K562 (cell line): Measurements from ENCODE around the gene LRRC4C. TPM values are rescaled to one million over a fixed set of nuclear protein-coding genes. Genes with fewer than 3 reads are reported as not detected.

Source experiments
- ATAC-seq: fragments of 200-7000 bp; cut with Tn5 transposase; 3 replicates; pipeline ENCODE4 v1.9.1; 2020; ENCODE audit warnings: moderate library complexity
- BruUV-seq: library from RNA; stranded (reverse); fragments of 400-500 nt; replicated peaks from 2 replicates; lab custom pipeline; 2021; lab: Mats Ljungman, UMichigan
- CTCF ChIA-PET: fragments of 300-600 bp; formaldehyde crosslinking; extraction: SDS; loops from one replicate; lab custom pipeline; 2021; ENCODE audit warnings: low intra/inter-chr PET ratio; lab: Yijun Ruan, JAX
- POLR2A ChIA-PET: fragments of 300-600, 350-650 bp; sonication (Branson Sonifier 250); formaldehyde crosslinking; extraction: SDS; loops from one replicate; lab custom pipeline; 2021; ENCODE audit warnings: antibody characterized with exemption, inconsistent platforms; lab: Yijun Ruan, JAX
- DNase-seq, 4 experiments: peaks; one replicate each; pipeline versions ENCODE4 v3.0.0 to v3.0.0-alpha.2; 2011 to 2018; ENCODE audit warnings: low spot score in 3 of 4, mixed read lengths in 3 of 4; ENCODE audit errors: extremely low read depth in 1 of 4
- FAIRE-seq: peaks from 2 replicates; lab custom pipeline; 2011; peaks lifted over from hg19 to GRCh38; lab: Jason Lieb, UNC
- H2AFZ ChIP-seq: 2 replicates; pipeline ENCODE4 v1.6.0; 2011; ENCODE audit warnings: low read depth, low read length, control low read depth, inconsistent platforms
- H3K27ac ChIP-seq: fragments of 200-600 bp; 3 replicates; pipeline ENCODE4 v1.8.0; 2011; ENCODE audit warnings: low read depth, mild to moderate bottlenecking, control low read depth, inconsistent platforms, low read length, moderate library complexity, mixed read lengths; ENCODE audit errors: extremely low read depth
- H3K27me3 ChIP-seq, 2 experiments: fragments of 300-600 bp in 1 of 2; 2 replicates in 1 of 2; 3 replicates in 1 of 2; pipeline versions ENCODE4 v1.6.0 to v1.8.0; 2011; ENCODE audit warnings: inconsistent platforms in 2 of 2, low read length in 2 of 2, mild to moderate bottlenecking in 1 of 2, mixed read lengths in 1 of 2, moderate library complexity in 1 of 2; ENCODE audit not compliant: control insufficient read depth in 2 of 2, insufficient read depth in 2 of 2
- H3K36me3 ChIP-seq: fragments of 300-600 bp; 3 replicates; pipeline ENCODE4 v1.8.0; 2011; ENCODE audit warnings: mild to moderate bottlenecking, low read length, inconsistent platforms; ENCODE audit not compliant: control insufficient read depth, insufficient read depth
- H3K4me1 ChIP-seq, 2 experiments: fragments of 200-600 bp in 1 of 2; replicated peaks in 1 of 2; 2 replicates in 1 of 2; 3 replicates in 1 of 2; pipeline versions ENCODE4 v1.5.1 to v1.8.0; 2011; ENCODE audit warnings: inconsistent platforms in 2 of 2, low read length in 2 of 2, mild to moderate bottlenecking in 1 of 2, mixed read lengths in 1 of 2, moderate library complexity in 1 of 2; ENCODE audit not compliant: control insufficient read depth in 2 of 2, insufficient read depth in 2 of 2
- H3K4me2 ChIP-seq: 2 replicates; pipeline ENCODE4 v1.6.1; 2011; ENCODE audit warnings: low read length, control low read depth, inconsistent platforms, mixed read lengths; ENCODE audit not compliant: insufficient read depth
- H3K4me3 ChIP-seq: fragments of 200-600 bp; sonication (generic), shearing (Covaris generic); 2 replicates; pipeline ENCODE4 v1.5.1; 2016; ENCODE audit warnings: control low read depth, inconsistent platforms
- H3K79me2 ChIP-seq: fragments of 200-600 bp; 3 replicates; pipeline ENCODE4 v1.8.0; 2011; ENCODE audit warnings: low read length, inconsistent platforms; ENCODE audit not compliant: control insufficient read depth, insufficient read depth
- H3K9ac ChIP-seq, 2 experiments: 2 replicates each; pipeline versions ENCODE4 v1.6.0 to v1.6.1; 2011; ENCODE audit warnings: low read depth in 2 of 2, low read length in 2 of 2, control low read depth in 1 of 2, inconsistent platforms in 1 of 2, mild to moderate bottlenecking in 1 of 2, mixed read lengths in 1 of 2; ENCODE audit not compliant: insufficient read depth in 1 of 2
- H3K9me1 ChIP-seq: one replicate; pipeline ENCODE4 v1.6.0; 2011; ENCODE audit warnings: inconsistent platforms, mild to moderate bottlenecking, low read length, moderate library complexity; ENCODE audit not compliant: control insufficient read depth, insufficient read depth
- H3K9me3 ChIP-seq: replicated peaks from 2 replicates; pipeline ENCODE4 v1.5.1; 2011; ENCODE audit warnings: low read depth, low read length, inconsistent platforms; ENCODE audit not compliant: control insufficient read depth, insufficient read depth
- H4K20me1 ChIP-seq: replicated peaks from 2 replicates; pipeline ENCODE4 v1.6.1; 2011; ENCODE audit warnings: low read length, inconsistent platforms, mixed read lengths; ENCODE audit not compliant: control insufficient read depth, insufficient read depth
- ATF3 ChIP-seq, 2 experiments: fragments of 450-650 bp in 1 of 2; sonication (generic) in 1 of 2; formaldehyde crosslinking in 1 of 2; IDR thresholded peaks in 1 of 2; conservative IDR thresholded peaks in 1 of 2; 2 replicates each; pipeline versions ENCODE4 v1.6.1 to v1.8.1; 2016 to 2023; ENCODE audit warnings: mild to moderate bottlenecking in 2 of 2, moderate library complexity in 2 of 2, inconsistent platforms in 1 of 2, missing genetic modification reagents in 1 of 2
- BHLHE40 ChIP-seq: IDR thresholded peaks from 2 replicates; pipeline ENCODE4 v1.6.1; 2011; ENCODE audit warnings: low read length, improper control_type of control experiment
- ERF ChIP-seq: fragments of 450-650 bp; formaldehyde crosslinking; IDR thresholded peaks from 2 replicates; pipeline ENCODE4 v1.4.0; 2020; ENCODE audit warnings: mild to moderate bottlenecking, mixed read lengths
- JUNB ChIP-seq: fragments of 450-650 bp; formaldehyde crosslinking; conservative IDR thresholded peaks from 2 replicates; pipeline ENCODE4 v1.4.0; 2020; ENCODE audit warnings: mild to moderate bottlenecking
- KAT7 ChIP-seq: sonication (generic); formaldehyde crosslinking; IDR thresholded peaks from 2 replicates; pipeline ENCODE4 v1.8.0; 2022; ENCODE audit warnings: missing genetic modification reagents, mild to moderate bottlenecking, borderline replicate concordance
- SAFB ChIP-seq: fragments of 200-400 bp; formaldehyde crosslinking; IDR thresholded peaks from 2 replicates; pipeline ENCODE4 v1.6.1; 2017; ENCODE audit warnings: low read depth, low read length, borderline replicate concordance
- SREBF2 ChIP-seq: sonication (generic); formaldehyde crosslinking; IDR thresholded peaks from 2 replicates; pipeline ENCODE4 v1.4.0; 2020; ENCODE audit warnings: mild to moderate bottlenecking, missing genetic modification reagents
- TCF3 ChIP-seq: sonication (generic); formaldehyde crosslinking; IDR thresholded peaks from 2 replicates; pipeline ENCODE4 v1.4.0; 2020; ENCODE audit warnings: mild to moderate bottlenecking, missing genetic modification reagents
- ZNF444 ChIP-seq: fragments of 250-450 bp; sonication (Bioruptor Pico); IDR thresholded peaks from 2 replicates; pipeline ENCODE4 v1.4.0; 2020; ENCODE audit warnings: mild to moderate bottlenecking, moderate library complexity
- ZNF668 ChIP-seq: fragments of 250-450 bp; sonication (Bioruptor Pico); IDR thresholded peaks from 2 replicates; pipeline ENCODE4 v1.8.0; 2022; ENCODE audit warnings: mild to moderate bottlenecking, inconsistent platforms
- WGBS: fragments of 100-300 bp; shearing (Covaris generic); methylation state at CpG from one replicate; pipeline ENCODE4 v1.1.6; 2016; ENCODE audit warnings: low coverage, mixed read lengths; ENCODE audit not compliant: insufficient coverage; ENCODE audit errors: missing lambda C conversion rate; 5-methylcytosine and 5-hydroxymethylcytosine counted together
- in situ Hi-C: fragments of 300-500 bp; cut with MboI; formaldehyde crosslinking; loops from 4 replicates; pipeline ENCODE4 v1.15.0; 2018; ENCODE audit warnings: inconsistent platforms, mixed read lengths
- intact Hi-C: fragments of 100-400 bp; cut with micrococcal nuclease; formaldehyde crosslinking; loops from 2 replicates; pipeline ENCODE4 v1.14.2; 2022
- polyA plus RNA-seq, 8 experiments: library from polyadenylated mRNA; depleted of rRNA in 4 of 8; stranded (reverse) in 5 of 8; unstranded in 3 of 8; fragments of >200 nt; fragmentation: Nextera tagmentation in 2 of 8; fragmentation: Illumina TruSeq in 1 of 8; extraction: Ambion mirVana in 2 of 8; extraction: Trizol in 1 of 8; gene quantifications; 2 replicates each; pipeline versions ENCODE4 v1.2.1 to v1.2.3, GENCODE V29; 2011 to 2014; ENCODE audit warnings: inconsistent platforms in 1 of 8, missing spikeins in 1 of 8
- total RNA-seq, 7 experiments: library from RNA; depleted of rRNA in 6 of 7; stranded (reverse); fragments of >200 nt in 6 of 7; fragmentation: Illumina TruSeq in 2 of 7; extraction: Trizol in 2 of 7; gene quantifications; 2 replicates each; pipeline versions ENCODE4 v1.2.1 to v1.2.3, GENCODE V29; 2011 to 2021; ENCODE audit warnings: low replicate concordance in 1 of 7
- TF ChIP-seq, protein P1 (sequence below): IDR thresholded peaks from 3 replicates; pipeline ENCODE4 v1.6.1; 2011; ENCODE audit warnings: borderline replicate concordance, mild to moderate bottlenecking; ENCODE audit not compliant: insufficient read length, insufficient read depth
- TF ChIP-seq, protein P2 (sequence below), 2 experiments: fragments of 450-650 bp in 1 of 2; sonication (generic) in 1 of 2; formaldehyde crosslinking; conservative IDR thresholded peaks; 2 replicates each; pipeline versions ENCODE4 v1.4.0 to v1.8.1; 2020 to 2022; ENCODE audit warnings: mild to moderate bottlenecking in 1 of 2, missing genetic modification reagents in 1 of 2
- TF ChIP-seq, protein P3 (sequence below): fragments of 250-450 bp; sonication (Bioruptor Pico); IDR thresholded peaks from 2 replicates; pipeline ENCODE4 v1.4.0; 2020

LRRC4C gene
- total and polyA plus RNA-seq, 9 of the 15 experiments (the other 6 are each of a cell fraction or from before 2014, with no cell fraction given), result not detected

GRCh38 chr11:40134820-40135570 is 1324.5 kb downstream of the LRRC4C start:
- ChIA-PET POLR2A (no interaction called here), CTCF (no interaction called here)
- H3K4me2 ChIP-seq, result no peak overlapping the region
- no peak for FAIRE-seq
- DNase-seq, result no peak
- no peak overlapping the region for H3K9ac ChIP-seq
- no peaks in the 10 kb centered on the region for H4K20me1 ChIP-seq
- no peak overlapping the region for H3K4me3 ChIP-seq
- no peaks in the 10 kb centered on the region for H3K9me3 ChIP-seq
- intact Hi-C loops (no loop called here), in situ Hi-C loops (no loop called here)
- 0% methylated on average over 1 of the region's 1 CpG for WGBS
- H2AFZ ChIP-seq, result no peak overlapping the region
- ATAC-seq, result no peak
- no peaks in the 10 kb centered on the region for H3K79me2 ChIP-seq
- H3K36me3 ChIP-seq, result no peaks in the 10 kb centered on the region
- no peaks in the 10 kb centered on the region for H3K4me1 ChIP-seq
- H3K27me3 ChIP-seq, result no peaks in the 10 kb centered on the region
- H3K27ac ChIP-seq, result no peak overlapping the region
- no TSS peak for BruUV-seq
- H3K9me1 ChIP-seq, result no peaks in the 10 kb centered on the region
- TF ChIP-seq ZNF444 (CRISPR knock-in tag) (no peak), TCF3 (CRISPR knock-in tag) (no peak), ATF3 (IDR thresholded peaks at IDR 0.05) (no peak), ATF3 (CRISPR knock-in tag; conservative IDR thresholded peaks at IDR 0.05) (no peak), SREBF2 (no peak), JUNB (CRISPR knock-in tag) (no peak), KAT7 (no peak), ZNF668 (no peak), SAFB (no peak), ERF (CRISPR knock-in tag) (no peak), BHLHE40 (no peak)
- TF ChIP-seq, protein P1, sequence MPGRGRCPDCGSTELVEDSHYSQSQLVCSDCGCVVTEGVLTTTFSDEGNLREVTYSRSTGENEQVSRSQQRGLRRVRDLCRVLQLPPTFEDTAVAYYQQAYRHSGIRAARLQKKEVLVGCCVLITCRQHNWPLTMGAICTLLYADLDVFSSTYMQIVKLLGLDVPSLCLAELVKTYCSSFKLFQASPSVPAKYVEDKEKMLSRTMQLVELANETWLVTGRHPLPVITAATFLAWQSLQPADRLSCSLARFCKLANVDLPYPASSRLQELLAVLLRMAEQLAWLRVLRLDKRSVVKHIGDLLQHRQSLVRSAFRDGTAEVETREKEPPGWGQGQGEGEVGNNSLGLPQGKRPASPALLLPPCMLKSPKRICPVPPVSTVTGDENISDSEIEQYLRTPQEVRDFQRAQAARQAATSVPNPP, result no peak
- TF ChIP-seq, protein P2, sequence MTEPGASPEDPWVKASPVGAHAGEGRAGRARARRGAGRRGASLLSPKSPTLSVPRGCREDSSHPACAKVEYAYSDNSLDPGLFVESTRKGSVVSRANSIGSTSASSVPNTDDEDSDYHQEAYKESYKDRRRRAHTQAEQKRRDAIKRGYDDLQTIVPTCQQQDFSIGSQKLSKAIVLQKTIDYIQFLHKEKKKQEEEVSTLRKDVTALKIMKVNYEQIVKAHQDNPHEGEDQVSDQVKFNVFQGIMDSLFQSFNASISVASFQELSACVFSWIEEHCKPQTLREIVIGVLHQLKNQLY (CRISPR knock-in tag; conservative IDR thresholded peaks at IDR 0.05), result no peak
- TF ChIP-seq, protein P3, sequence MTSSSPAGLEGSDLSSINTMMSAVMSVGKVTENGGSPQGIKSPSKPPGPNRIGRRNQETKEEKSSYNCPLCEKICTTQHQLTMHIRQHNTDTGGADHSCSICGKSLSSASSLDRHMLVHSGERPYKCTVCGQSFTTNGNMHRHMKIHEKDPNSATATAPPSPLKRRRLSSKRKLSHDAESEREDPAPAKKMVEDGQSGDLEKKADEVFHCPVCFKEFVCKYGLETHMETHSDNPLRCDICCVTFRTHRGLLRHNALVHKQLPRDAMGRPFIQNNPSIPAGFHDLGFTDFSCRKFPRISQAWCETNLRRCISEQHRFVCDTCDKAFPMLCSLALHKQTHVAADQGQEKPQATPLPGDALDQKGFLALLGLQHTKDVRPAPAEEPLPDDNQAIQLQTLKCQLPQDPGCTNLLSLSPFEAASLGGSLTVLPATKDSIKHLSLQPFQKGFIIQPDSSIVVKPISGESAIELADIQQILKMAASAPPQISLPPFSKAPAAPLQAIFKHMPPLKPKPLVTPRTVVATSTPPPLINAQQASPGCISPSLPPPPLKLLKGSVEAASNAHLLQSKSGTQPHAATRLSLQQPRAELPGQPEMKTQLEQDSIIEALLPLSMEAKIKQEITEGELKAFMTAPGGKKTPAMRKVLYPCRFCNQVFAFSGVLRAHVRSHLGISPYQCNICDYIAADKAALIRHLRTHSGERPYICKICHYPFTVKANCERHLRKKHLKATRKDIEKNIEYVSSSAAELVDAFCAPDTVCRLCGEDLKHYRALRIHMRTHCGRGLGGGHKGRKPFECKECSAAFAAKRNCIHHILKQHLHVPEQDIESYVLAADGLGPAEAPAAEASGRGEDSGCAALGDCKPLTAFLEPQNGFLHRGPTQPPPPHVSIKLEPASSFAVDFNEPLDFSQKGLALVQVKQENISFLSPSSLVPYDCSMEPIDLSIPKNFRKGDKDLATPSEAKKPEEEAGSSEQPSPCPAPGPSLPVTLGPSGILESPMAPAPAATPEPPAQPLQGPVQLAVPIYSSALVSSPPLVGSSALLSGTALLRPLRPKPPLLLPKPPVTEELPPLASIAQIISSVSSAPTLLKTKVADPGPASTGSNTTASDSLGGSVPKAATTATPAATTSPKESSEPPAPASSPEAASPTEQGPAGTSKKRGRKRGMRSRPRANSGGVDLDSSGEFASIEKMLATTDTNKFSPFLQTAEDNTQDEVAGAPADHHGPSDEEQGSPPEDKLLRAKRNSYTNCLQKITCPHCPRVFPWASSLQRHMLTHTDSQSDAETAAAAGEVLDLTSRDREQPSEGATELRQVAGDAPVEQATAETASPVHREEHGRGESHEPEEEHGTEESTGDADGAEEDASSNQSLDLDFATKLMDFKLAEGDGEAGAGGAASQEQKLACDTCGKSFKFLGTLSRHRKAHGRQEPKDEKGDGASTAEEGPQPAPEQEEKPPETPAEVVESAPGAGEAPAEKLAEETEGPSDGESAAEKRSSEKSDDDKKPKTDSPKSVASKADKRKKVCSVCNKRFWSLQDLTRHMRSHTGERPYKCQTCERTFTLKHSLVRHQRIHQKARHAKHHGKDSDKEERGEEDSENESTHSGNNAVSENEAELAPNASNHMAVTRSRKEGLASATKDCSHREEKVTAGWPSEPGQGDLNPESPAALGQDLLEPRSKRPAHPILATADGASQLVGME, result no peak
